A673 (cell line): ENCODE data around the gene NTF3.

Experiments
- EZH2 ChIP-seq: fragments of 200-600 bp; sonication (generic); IDR thresholded peaks from 2 replicates; pipeline ENCODE4 v1.6.1; 2017; ENCODE audit warnings: borderline replicate concordance, low read depth, mild to moderate bottlenecking, mixed read lengths, antibody characterized with exemption, low read length; ENCODE audit not compliant: poor library complexity, severe bottlenecking
- TF ChIP-seq, protein P1 (sequence below): fragments of 300-800, 200-600 bp; sonication (generic); conservative IDR thresholded peaks from 2 replicates; pipeline ENCODE4 v1.5.1; 2017; ENCODE audit warnings: low read depth, mild to moderate bottlenecking, antibody characterized with exemption, low read length, moderate library complexity, mixed read lengths

DNA sequence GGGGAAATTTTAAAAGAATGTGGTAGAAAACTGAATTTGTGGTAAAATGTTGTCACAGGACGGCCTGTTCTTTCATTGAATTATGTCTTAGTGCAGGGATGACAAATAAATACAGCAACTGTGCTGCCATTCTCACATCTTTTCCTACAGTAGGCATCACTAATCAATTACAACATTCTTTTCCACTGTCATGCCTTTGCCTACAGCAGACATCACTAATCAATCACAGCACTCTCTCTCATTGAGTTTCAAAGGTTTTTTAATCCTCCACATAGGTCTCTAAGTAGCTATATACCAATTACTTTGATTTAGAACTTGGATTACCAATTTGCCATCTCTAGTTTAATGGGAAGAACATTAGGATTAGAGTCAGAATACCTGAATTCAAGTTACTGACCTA is 30.1 kb downstream of the NTF3 start:
- TF ChIP-seq, protein P1, sequence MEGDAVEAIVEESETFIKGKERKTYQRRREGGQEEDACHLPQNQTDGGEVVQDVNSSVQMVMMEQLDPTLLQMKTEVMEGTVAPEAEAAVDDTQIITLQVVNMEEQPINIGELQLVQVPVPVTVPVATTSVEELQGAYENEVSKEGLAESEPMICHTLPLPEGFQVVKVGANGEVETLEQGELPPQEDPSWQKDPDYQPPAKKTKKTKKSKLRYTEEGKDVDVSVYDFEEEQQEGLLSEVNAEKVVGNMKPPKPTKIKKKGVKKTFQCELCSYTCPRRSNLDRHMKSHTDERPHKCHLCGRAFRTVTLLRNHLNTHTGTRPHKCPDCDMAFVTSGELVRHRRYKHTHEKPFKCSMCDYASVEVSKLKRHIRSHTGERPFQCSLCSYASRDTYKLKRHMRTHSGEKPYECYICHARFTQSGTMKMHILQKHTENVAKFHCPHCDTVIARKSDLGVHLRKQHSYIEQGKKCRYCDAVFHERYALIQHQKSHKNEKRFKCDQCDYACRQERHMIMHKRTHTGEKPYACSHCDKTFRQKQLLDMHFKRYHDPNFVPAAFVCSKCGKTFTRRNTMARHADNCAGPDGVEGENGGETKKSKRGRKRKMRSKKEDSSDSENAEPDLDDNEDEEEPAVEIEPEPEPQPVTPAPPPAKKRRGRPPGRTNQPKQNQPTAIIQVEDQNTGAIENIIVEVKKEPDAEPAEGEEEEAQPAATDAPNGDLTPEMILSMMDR: no peak
- no peak for TF ChIP-seq EZH2
